GM23248 (cell line): Measurements from ENCODE around the gene UBE2R2. TPM values are rescaled to one million over a fixed set of nuclear protein-coding genes. Genes with fewer than 3 reads are reported as not detected.

ENCODE experiments used
- DNase-seq: peaks from one replicate; pipeline ENCODE4 v3.0.0-alpha.2; 2015
- H2AFZ ChIP-seq: fragments of 200-600 bp; sonication (generic); 2 replicates; pipeline ENCODE4 v1.6.1; 2016; ENCODE audit warnings: antibody characterized with exemption
- H3F3A ChIP-seq: fragments of 200-600 bp; sonication (generic); 2 replicates; pipeline ENCODE4 v1.6.1; 2016; ENCODE audit warnings: mild to moderate bottlenecking, antibody characterized with exemption, mixed run types; ENCODE audit not compliant: insufficient read depth
- H3K27ac ChIP-seq: fragments of 200-600 bp; sonication (generic); 2 replicates; pipeline ENCODE4 v1.5.1; 2016; ENCODE audit warnings: mild to moderate bottlenecking
- H3K27me3 ChIP-seq: fragments of 200-600 bp; sonication (generic); replicated peaks from 2 replicates; pipeline ENCODE4 v1.6.1; 2016; ENCODE audit warnings: mild to moderate bottlenecking; ENCODE audit not compliant: insufficient read depth
- H3K36me3 ChIP-seq: fragments of 200-600 bp; sonication (generic); 2 replicates; pipeline ENCODE4 v1.6.1; 2016; ENCODE audit warnings: low read depth, mild to moderate bottlenecking
- H3K4me1 ChIP-seq: fragments of 200-600 bp; sonication (generic); 2 replicates; pipeline ENCODE4 v1.6.1; 2016; ENCODE audit warnings: mild to moderate bottlenecking; ENCODE audit not compliant: insufficient read depth
- H3K4me2 ChIP-seq: fragments of 200-600 bp; sonication (generic); one replicate; pipeline ENCODE4 v1.6.1; 2016; ENCODE audit warnings: mild to moderate bottlenecking; ENCODE audit not compliant: unreplicated experiment
- H3K4me3 ChIP-seq: fragments of 200-600 bp; sonication (generic); 2 replicates; pipeline ENCODE4 v1.5.1; 2016; ENCODE audit warnings: mild to moderate bottlenecking
- H3K79me2 ChIP-seq: fragments of 200-600 bp; sonication (generic); 2 replicates; pipeline ENCODE4 v1.6.1; 2016; ENCODE audit warnings: mild to moderate bottlenecking; ENCODE audit not compliant: insufficient read depth
- H3K9ac ChIP-seq: fragments of 200-600 bp; sonication (generic); 2 replicates; pipeline ENCODE4 v1.6.1; 2016; ENCODE audit warnings: mild to moderate bottlenecking
- H3K9me2 ChIP-seq: fragments of 200-600 bp; sonication (generic); 2 replicates; pipeline ENCODE4 v1.6.1; 2016; ENCODE audit warnings: mixed run types, mild to moderate bottlenecking, moderate library complexity; ENCODE audit not compliant: insufficient read depth
- H3K9me3 ChIP-seq: fragments of 200-600 bp; sonication (generic); one replicate; pipeline ENCODE4 v1.6.1; 2017; ENCODE audit warnings: low read depth
- H4K20me1 ChIP-seq: fragments of 200-600 bp; sonication (generic); 2 replicates; pipeline ENCODE4 v1.6.0; 2016; ENCODE audit not compliant: insufficient read depth
- EZH2 ChIP-seq: fragments of 200-600 bp; sonication (generic); IDR thresholded peaks from 2 replicates; pipeline ENCODE4 v1.6.1; 2018; ENCODE audit warnings: antibody characterized with exemption, mild to moderate bottlenecking; ENCODE audit not compliant: insufficient read depth, poor library complexity, severe bottlenecking
- EZH2phosphoT487 ChIP-seq: fragments of 200-600 bp; sonication (generic); IDR thresholded peaks from 2 replicates; pipeline ENCODE4 v1.6.1; 2018; ENCODE audit warnings: antibody characterized with exemption, moderate library complexity, mild to moderate bottlenecking, low read depth; ENCODE audit not compliant: insufficient read depth
- WGBS, 2 experiments: methylation state at CpG; one replicate each; pipeline ENCODE4 v1.1.6; 2015 to 2017; ENCODE audit warnings: low lambda C conversion rate in 2 of 2, low coverage in 1 of 2; ENCODE audit errors: missing lambda C conversion rate in 2 of 2; 5-methylcytosine and 5-hydroxymethylcytosine counted together
- in situ Hi-C: fragments of 300-500 bp; cut with MboI; formaldehyde crosslinking; loops from 2 replicates; pipeline ENCODE4 v1.15.0; 2020
- polyA plus RNA-seq: library from polyadenylated mRNA; unstranded; fragments of >200 nt; fragmentation: Nextera tagmentation; extraction: Ambion mirVana; gene quantifications from 2 replicates; pipeline ENCODE4 v1.2.1, GENCODE V29; 2016
- total RNA-seq: library from RNA; depleted of rRNA; stranded (reverse); fragments of >200 nt; shearing (Covaris generic); gene quantifications from 2 replicates; pipeline ENCODE4 v1.2.3, GENCODE V29; 2014

The UBE2R2 gene
- total and polyA plus RNA-seq, 2 experiments from 2014 or later, result 16.0 to 18.9 TPM

GRCh38 chr9:33913541-33913940 is 96.6 kb downstream of the UBE2R2 start:
- no peak overlapping the region for H3K27ac ChIP-seq
- DNase-seq, result no peak
- no peak overlapping the region for H3K9ac ChIP-seq
- no peaks in the 10 kb centered on the region for H3K9me2 ChIP-seq
- H3F3A ChIP-seq, result peaks cover 36% of the 10 kb centered on the region
- peaks cover 41% of the 10 kb centered on the region for H3K36me3 ChIP-seq
- H3K79me2 ChIP-seq, result peaks cover 99% of the 10 kb centered on the region
- no peak for TF ChIP-seq EZH2phosphoT487
- TF ChIP-seq EZH2, result no peak
- in situ Hi-C loops, result no loop called here
- H3K4me1 ChIP-seq, result no peaks in the 10 kb centered on the region
- no peaks in the 10 kb centered on the region for H3K9me3 ChIP-seq
- no peaks in the 10 kb centered on the region for H3K27me3 ChIP-seq
- no peak overlapping the region for H2AFZ ChIP-seq
- WGBS, 2 experiments, result 100% methylated on average over 1 of the region's 1 CpG
- no peak overlapping the region for H3K4me3 ChIP-seq
- H4K20me1 ChIP-seq, result 0 out of 2 replicates have a peak, but pooled peaks cover 5% of the 10 kb centered on the region
- no peak overlapping the region for H3K4me2 ChIP-seq

GRCh38 chr9:33914887-33915628 is 98.1 kb downstream of the UBE2R2 start:
- Histone ChIP-seq H4K20me1 (0 out of 2 replicates have a peak, but pooled peaks cover 5% of the 10 kb centered on the region), H3K4me2 (no peak overlapping the region), H3K79me2 (peaks cover 86% of the 10 kb centered on the region), H3K4me1 (no peaks in the 10 kb centered on the region), H3K9me2 (no peaks in the 10 kb centered on the region), H2AFZ (no peak overlapping the region), H3K9me3 (no peaks in the 10 kb centered on the region), H3K27me3 (no peaks in the 10 kb centered on the region), H3K9ac (no peak overlapping the region), H3K36me3 (peaks cover 48% of the 10 kb centered on the region), H3F3A (peaks cover 50% of the 10 kb centered on the region), H3K27ac (no peak overlapping the region), H3K4me3 (no peak overlapping the region)
- WGBS, 2 experiments, result 99 to 100% methylated on average over 2 to 3 of the region's 3 CpGs
- TF ChIP-seq EZH2phosphoT487 (no peak), EZH2 (no peak)
- in situ Hi-C loops, result no loop called here
- no peak for DNase-seq

GRCh38 chr9:33917036-33917435 is 100.1 kb downstream of the UBE2R2 start:
- in situ Hi-C loops, result no loop called here
- peaks cover 64% of the 10 kb centered on the region for H3K36me3 ChIP-seq

GRCh38 chr9:33919276-33919897 is 102.4 kb downstream of the UBE2R2 start:
- Histone ChIP-seq H3K4me3 (no peak overlapping the region), H3K27me3 (no peaks in the 10 kb centered on the region), H3K9ac (no peak overlapping the region), H3K4me2 (no peak overlapping the region), H3K27ac (no peak overlapping the region), H4K20me1 (0 out of 2 replicates have a peak, but pooled peaks cover 5% of the 10 kb centered on the region), H3K4me1 (no peaks in the 10 kb centered on the region), H3F3A (peaks cover 71% of the 10 kb centered on the region), H3K9me3 (no peaks in the 10 kb centered on the region), H3K79me2 (peaks cover 55% of the 10 kb centered on the region), H3K36me3 (peaks cover 58% of the 10 kb centered on the region; the same call in 1 of the 2 replicates), H3K9me2 (no peaks in the 10 kb centered on the region), H2AFZ (no peak overlapping the region)
- 83 to 88% methylated on average over 6 of the region's 6 CpGs for WGBS, 2 experiments
- TF ChIP-seq EZH2phosphoT487 (no peak), EZH2 (no peak)
- DNase-seq, result no peak
- in situ Hi-C loops, result no loop called here

More at GRCh38 chr9:33917036-33917435, 100.1 kb downstream of the UBE2R2 start:
- Histone ChIP-seq H3F3A (peaks cover 63% of the 10 kb centered on the region), H3K4me1 (no peaks in the 10 kb centered on the region), H3K4me3 (no peak overlapping the region), H3K27ac (no peak overlapping the region), H3K27me3 (no peaks in the 10 kb centered on the region), H3K4me2 (no peak overlapping the region), H4K20me1 (0 out of 2 replicates have a peak, but pooled peaks cover 5% of the 10 kb centered on the region), H3K9me2 (no peaks in the 10 kb centered on the region), H2AFZ (no peak overlapping the region), H3K9me3 (no peaks in the 10 kb centered on the region), H3K79me2 (peaks cover 75% of the 10 kb centered on the region), H3K9ac (no peak overlapping the region)
- 92% methylated on average over 9 of the region's 9 CpGs for WGBS, 2 experiments
- DNase-seq, result no peak
- TF ChIP-seq EZH2 (no peak), EZH2phosphoT487 (no peak)
